IMR-90 (cell line): ENCODE measurements around the gene THAP9. TPM values are rescaled to one million over a fixed set of nuclear protein-coding genes. Genes with fewer than 3 reads are reported as not detected.

Experiments
- ATAC-seq: fragments of 200-7000 bp; cut with Tn5 transposase; 2 replicates; pipeline ENCODE4 v1.9.1; 2020; ENCODE audit warnings: low read depth, mild to moderate bottlenecking, moderate library complexity
- BruUV-seq: library from RNA; stranded (reverse); fragments of 400-500 nt; replicated peaks from 2 replicates; lab custom pipeline; 2021; lab: Mats Ljungman, UMichigan
- CTCF ChIA-PET: fragments of 300-600 bp; formaldehyde crosslinking; extraction: SDS; loops from one replicate; lab custom pipeline; 2021; ENCODE audit warnings: antibody characterized with exemption; lab: Yijun Ruan, JAX
- POLR2A ChIA-PET: fragments of 300-600 bp; sonication (Branson Sonifier 250); formaldehyde crosslinking; loops from one replicate; lab custom pipeline; 2022; ENCODE audit warnings: antibody characterized with exemption; ENCODE audit not compliant: unreplicated experiment; lab: Charles Lee
- DNase-seq: peaks from one replicate; pipeline ENCODE4 v3.0.0; 2013
- H2AFZ ChIP-seq: replicated peaks from 2 replicates; pipeline ENCODE3; 2013; ENCODE audit warnings: low read length, mild to moderate bottlenecking; ENCODE audit not compliant: poor library complexity
- H2AK5ac ChIP-seq: 2 replicates; pipeline ENCODE4 v1.6.1; 2013; ENCODE audit warnings: low read depth, low read length, inconsistent platforms
- H2AK9ac ChIP-seq: replicated peaks from 2 replicates; pipeline ENCODE3; 2013; ENCODE audit warnings: mild to moderate bottlenecking, low read depth, low read length, moderate library complexity; ENCODE audit not compliant: poor library complexity
- H2BK120ac ChIP-seq: 2 replicates; pipeline ENCODE4 v1.6.1; 2013; ENCODE audit warnings: low read depth, low read length, inconsistent platforms
- H2BK15ac ChIP-seq: 3 replicates; pipeline ENCODE4 v1.6.1; 2013; ENCODE audit warnings: low read depth, low read length, inconsistent platforms
- H2BK20ac ChIP-seq: 2 replicates; pipeline ENCODE4 v1.6.1; 2013; ENCODE audit warnings: low read depth, mild to moderate bottlenecking, inconsistent platforms, low read length, moderate library complexity
- H2BK5ac ChIP-seq: 2 replicates; pipeline ENCODE4 v1.6.1; 2013; ENCODE audit warnings: mild to moderate bottlenecking, low read depth, low read length, inconsistent platforms; ENCODE audit not compliant: poor library complexity, severe bottlenecking
- H3K14ac ChIP-seq: replicated peaks from 2 replicates; pipeline ENCODE4 v1.6.1; 2013; ENCODE audit warnings: low read depth, low read length, inconsistent platforms
- H3K18ac ChIP-seq: 2 replicates; pipeline ENCODE4 v1.6.1; 2013; ENCODE audit warnings: low read depth, low read length, control low read depth
- H3K23ac ChIP-seq: 2 replicates; pipeline ENCODE4 v1.6.1; 2013; ENCODE audit warnings: low read depth, low read length, inconsistent platforms
- H3K27ac ChIP-seq: 2 replicates; pipeline ENCODE4 v1.5.1; 2013; ENCODE audit warnings: mild to moderate bottlenecking, control low read depth, low read length; ENCODE audit not compliant: insufficient read depth
- H3K27me3 ChIP-seq: 2 replicates; pipeline ENCODE4 v1.6.1; 2013; ENCODE audit warnings: low read length; ENCODE audit not compliant: control insufficient read depth, insufficient read depth
- H3K36me3 ChIP-seq: 2 replicates; pipeline ENCODE4 v1.6.1; 2013; ENCODE audit warnings: low read length, mixed read lengths; ENCODE audit not compliant: control insufficient read depth, insufficient read depth
- H3K4ac ChIP-seq: 2 replicates; pipeline ENCODE4 v1.6.1; 2013; ENCODE audit warnings: low read depth, low read length, inconsistent platforms
- H3K4me1 ChIP-seq: 2 replicates; pipeline ENCODE4 v1.6.1; 2013; ENCODE audit warnings: low read length, mixed read lengths; ENCODE audit not compliant: control insufficient read depth, insufficient read depth
- H3K4me2 ChIP-seq: 2 replicates; pipeline ENCODE4 v1.6.1; 2013; ENCODE audit warnings: low read depth, mild to moderate bottlenecking, control low read depth, low read length, moderate library complexity
- H3K4me3 ChIP-seq: 2 replicates; pipeline ENCODE4 v1.5.1; 2013; ENCODE audit warnings: low read depth, mild to moderate bottlenecking, control low read depth, low read length, moderate library complexity; ENCODE audit not compliant: insufficient read depth
- H3K56ac ChIP-seq: 2 replicates; pipeline ENCODE4 v1.6.1; 2013; ENCODE audit warnings: low read length, inconsistent platforms; ENCODE audit not compliant: insufficient read depth; ENCODE audit errors: extremely low read depth
- H3K79me1 ChIP-seq, 2 experiments: 2 replicates each; pipeline ENCODE4 v1.6.1; 2013; ENCODE audit warnings: low read length in 2 of 2, inconsistent platforms in 1 of 2, low read depth in 1 of 2
- H3K9ac ChIP-seq: 2 replicates; pipeline ENCODE4 v1.6.1; 2013; ENCODE audit warnings: low read depth, low read length, control low read depth
- H3K9me1 ChIP-seq: 2 replicates; pipeline ENCODE4 v1.6.1; 2013; ENCODE audit warnings: low read length, inconsistent platforms; ENCODE audit not compliant: insufficient read depth
- H3K9me3 ChIP-seq: 2 replicates; pipeline ENCODE4 v1.6.1; 2013; ENCODE audit warnings: low read length; ENCODE audit not compliant: control insufficient read depth, insufficient read depth
- H4K20me1 ChIP-seq: 2 replicates; pipeline ENCODE4 v1.6.1; 2013; ENCODE audit warnings: low read length, inconsistent platforms; ENCODE audit not compliant: insufficient read depth
- H4K5ac ChIP-seq: 2 replicates; pipeline ENCODE4 v1.6.1; 2013; ENCODE audit warnings: mild to moderate bottlenecking, low read depth, low read length, control low read depth
- H4K8ac ChIP-seq, 2 experiments: 2 replicates each; pipeline ENCODE4 v1.6.1; 2013; ENCODE audit warnings: low read depth in 2 of 2, low read length in 2 of 2, control low read depth in 1 of 2, inconsistent platforms in 1 of 2
- H4K91ac ChIP-seq: 2 replicates; pipeline ENCODE4 v1.6.1; 2013; ENCODE audit warnings: low read depth, low read length, inconsistent platforms; ENCODE audit not compliant: insufficient read depth
- BHLHE40 ChIP-seq: fragments of 150-350 bp; IDR thresholded peaks from 2 replicates; pipeline ENCODE4 v1.6.1; 2016; ENCODE audit warnings: mild to moderate bottlenecking, low read depth, low read length
- CEBPB ChIP-seq: IDR thresholded peaks from 2 replicates; pipeline ENCODE4 v1.6.1; 2012; ENCODE audit warnings: low read depth, low read length, improper control_type of control experiment
- CTCF ChIP-seq: conservative IDR thresholded peaks from 2 replicates; pipeline ENCODE4 v1.5.1; 2012; ENCODE audit warnings: mild to moderate bottlenecking, low read depth, low read length, improper control_type of control experiment
- FOS ChIP-seq: fragments of 150-350 bp; IDR thresholded peaks from 2 replicates; pipeline ENCODE4 v1.6.1; 2016; ENCODE audit warnings: low read depth, low read length
- MAZ ChIP-seq: IDR thresholded peaks from 2 replicates; pipeline ENCODE4 v1.6.1; 2012; ENCODE audit warnings: low read depth, mild to moderate bottlenecking, low read length, improper control_type of control experiment, moderate library complexity, borderline replicate concordance
- MXI1 ChIP-seq: IDR thresholded peaks from 2 replicates; pipeline ENCODE4 v1.6.1; 2012; ENCODE audit warnings: low read depth, mild to moderate bottlenecking, low read length, moderate library complexity, borderline replicate concordance
- NFE2L2 ChIP-seq: fragments of 150-350 bp; IDR thresholded peaks from 2 replicates; pipeline ENCODE4 v1.6.1; 2016; ENCODE audit warnings: low read depth, mild to moderate bottlenecking, low read length
- POLR2A ChIP-seq: IDR thresholded peaks from 2 replicates; pipeline ENCODE4 v1.6.1; 2012; ENCODE audit warnings: mild to moderate bottlenecking, low read depth, low read length
- RAD21 ChIP-seq: IDR thresholded peaks from 2 replicates; pipeline ENCODE4 v1.6.1; 2012; ENCODE audit warnings: low read length, improper control_type of control experiment
- RFX5 ChIP-seq: IDR thresholded peaks from 2 replicates; pipeline ENCODE4 v1.8.0; 2012; ENCODE audit warnings: low read depth, mild to moderate bottlenecking, low read length, moderate library complexity
- SMC3 ChIP-seq: fragments of 150-350 bp; IDR thresholded peaks from 2 replicates; pipeline ENCODE4 v1.6.1; 2016; ENCODE audit warnings: low read depth, mild to moderate bottlenecking, antibody characterized with exemption, low read length, moderate library complexity
- USF2 ChIP-seq: fragments of 150-350 bp; IDR thresholded peaks from 2 replicates; pipeline ENCODE4 v1.6.1; 2017; ENCODE audit warnings: mild to moderate bottlenecking, antibody characterized with exemption, low read length, low read depth
- WGBS, 2 experiments: methylation state at CpG; one replicate each; pipeline versions ENCODE4 v1.1.5 to v1.1.7; 2013; ENCODE audit warnings: missing lambda C conversion rate in 2 of 2; ENCODE audit not compliant: insufficient read length in 1 of 2; ENCODE audit errors: extremely low coverage in 2 of 2; 5-methylcytosine and 5-hydroxymethylcytosine counted together
- dilution Hi-C: fragments of 300-500 bp; cut with HindIII; formaldehyde crosslinking; loops from one replicate; pipeline ENCODE4 v1.14.3; 2018; ENCODE audit warnings: low sequenced_read_pairs; ENCODE audit not compliant: unreplicated experiment
- in situ Hi-C: fragments of 300-500 bp; cut with MboI; formaldehyde crosslinking; loops from 3 replicates; pipeline ENCODE4 v1.14.3; 2019; ENCODE audit warnings: low sequenced_read_pairs, inconsistent platforms, mixed read lengths
- intact Hi-C: fragments of 100-400 bp; cut with micrococcal nuclease; formaldehyde crosslinking; loops from 2 replicates; pipeline ENCODE4 v1.10.0; 2022
- polyA plus RNA-seq, 3 experiments: library from polyadenylated mRNA; depleted of rRNA; stranded (reverse); fragments of >200 nt; gene quantifications; 2 replicates each; pipeline ENCODE4 v1.2.3, GENCODE V29; 2012; ENCODE audit warnings: low replicate concordance in 1 of 3
- total RNA-seq: library from RNA; depleted of rRNA; stranded (reverse); fragments of >200 nt; gene quantifications from 2 replicates; pipeline ENCODE4 v1.2.3, GENCODE V29; 2012
- TF ChIP-seq, protein P1 (sequence below): fragments of 150-350 bp; IDR thresholded peaks from 2 replicates; pipeline ENCODE4 v1.6.1; 2016; ENCODE audit warnings: low read depth, mild to moderate bottlenecking, low read length, moderate library complexity, borderline replicate concordance

The THAP9 gene
- total and polyA plus RNA-seq, 2 of the 4 experiments (the other 2 are of a cell fraction): 0.86 to 2.9 TPM

GRCh38 chr4:82906469-82906868, 5.9 kb downstream of the THAP9 start:
- no peak overlapping the region for H3K9ac ChIP-seq
- ATAC-seq: no peak
- CTCF ChIA-PET: interaction anchor here (0.8 to 1.4 kb wide), 2 partner anchors 8 to 78 kb away, joined by 3 to 4 read pairs; no protein-coding TSS in a partner anchor

More at GRCh38 chr4:82906469-82906868, 5.9 kb downstream of the THAP9 start:
- TF ChIP-seq FOS: no peak
- no peak for TF ChIP-seq USF2
- TF ChIP-seq POLR2A: no peak
- no peak for TF ChIP-seq MXI1
- TF ChIP-seq BHLHE40: no peak
- TF ChIP-seq, protein P1, sequence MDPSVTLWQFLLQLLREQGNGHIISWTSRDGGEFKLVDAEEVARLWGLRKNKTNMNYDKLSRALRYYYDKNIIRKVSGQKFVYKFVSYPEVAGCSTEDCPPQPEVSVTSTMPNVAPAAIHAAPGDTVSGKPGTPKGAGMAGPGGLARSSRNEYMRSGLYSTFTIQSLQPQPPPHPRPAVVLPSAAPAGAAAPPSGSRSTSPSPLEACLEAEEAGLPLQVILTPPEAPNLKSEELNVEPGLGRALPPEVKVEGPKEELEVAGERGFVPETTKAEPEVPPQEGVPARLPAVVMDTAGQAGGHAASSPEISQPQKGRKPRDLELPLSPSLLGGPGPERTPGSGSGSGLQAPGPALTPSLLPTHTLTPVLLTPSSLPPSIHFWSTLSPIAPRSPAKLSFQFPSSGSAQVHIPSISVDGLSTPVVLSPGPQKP: no peak
- no peak for TF ChIP-seq CTCF
- TF ChIP-seq NFE2L2: no peak
- TF ChIP-seq SMC3: no peak
- TF ChIP-seq RFX5: no peak
- no peak for TF ChIP-seq MAZ
- no peak for TF ChIP-seq RAD21
- no peak for TF ChIP-seq CEBPB
- dilution Hi-C loops: no loop called here
- BruUV-seq: no TSS peak
- Histone ChIP-seq H3K36me3 (peaks cover 1% of the 10 kb centered on the region; the same call in 1 of the 2 replicates), H3K56ac (no peak overlapping the region), H4K91ac (no peak overlapping the region), H4K5ac (no peak overlapping the region), H2AK5ac (no peak overlapping the region), H3K14ac (no peak overlapping the region), H4K8ac (no peak overlapping the region), H3K27ac (no peak overlapping the region), H3K23ac (no peak overlapping the region), H3K4me3 (no peak overlapping the region), H4K20me1 (no peaks in the 10 kb centered on the region), H2AK9ac (no peak overlapping the region), H3K9me3 (no peaks in the 10 kb centered on the region), H2BK15ac (no peak overlapping the region), H2AFZ (no peak overlapping the region), H3K4me1 (no peaks in the 10 kb centered on the region), H2BK5ac (no peak overlapping the region), H2BK120ac (no peak overlapping the region), H3K27me3 (no peaks in the 10 kb centered on the region), H3K79me1 (peaks cover 0 to 9% of the 10 kb centered on the region in 2 experiments; a peak in 1 of 4 replicates), H2BK20ac (no peak overlapping the region), H3K9me1 (peaks cover 2% of the 10 kb centered on the region; the same call in 1 of the 2 replicates), H3K4ac (no peak overlapping the region), H3K18ac (no peak overlapping the region), H3K4me2 (no peak overlapping the region)
- POLR2A ChIA-PET: no interaction called here
- no CpG with 5 or more reads among the region's 3 CpGs for WGBS, 2 experiments
- intact Hi-C loops: no loop called here
- in situ Hi-C loops: no loop called here
- DNase-seq: no peak
